B cell (primary cell): ENCODE data around the gene PRPSAP1. TPM values are rescaled to one million over a fixed set of nuclear protein-coding genes. Genes with fewer than 3 reads are reported as not detected.

Source experiments
- ATAC-seq: fragments of 200-7000 bp; cut with Tn5 transposase; one replicate; pipeline ENCODE4 v1.10.0; 2021; ENCODE audit warnings: low read depth, mild to moderate bottlenecking, moderate number of reproducible peaks, moderate library complexity
- CTCF ChIA-PET: fragments of 350-600 bp; sonication (Branson Sonifier 250); formaldehyde crosslinking; loops from one replicate; lab custom pipeline; 2021; ENCODE audit warnings: antibody characterized with exemption, inconsistent platforms; lab: Charles Lee
- POLR2A ChIA-PET: fragments of 350-600 bp; sonication (Branson Sonifier 250); formaldehyde crosslinking; loops from one replicate; lab custom pipeline; 2021; ENCODE audit warnings: antibody characterized with exemption; lab: Charles Lee
- DNase-seq: peaks from one replicate; pipeline ENCODE4 v3.0.0; 2013
- H2AFZ ChIP-seq: 2 replicates; pipeline ENCODE4 v1.6.1; 2012; ENCODE audit warnings: mild to moderate bottlenecking, low read depth, low read length; ENCODE audit not compliant: insufficient read depth, poor library complexity, severe bottlenecking
- H3K27ac ChIP-seq, 2 donors: 1 replicate in 1 of 2; 2 replicates in 1 of 2; pipeline ENCODE4 v1.5.1; 2012 to 2013; ENCODE audit warnings: low read length in 2 of 2, mild to moderate bottlenecking in 2 of 2, moderate library complexity in 1 of 2
- H3K27me3 ChIP-seq, 4 experiments: fragments of 200-600 bp in 1 of 4; sonication (generic) in 1 of 4; replicated peaks in 1 of 4; 1 replicate in 2 of 4; 2 replicates in 2 of 4; pipeline versions ENCODE4 v1.6.1 to v1.7.0; 2013 to 2016; ENCODE audit warnings: low read length in 3 of 4, mild to moderate bottlenecking in 2 of 4, mixed read lengths in 1 of 4, moderate library complexity in 1 of 4; ENCODE audit not compliant: insufficient read depth in 4 of 4, control insufficient read depth in 3 of 4; ENCODE audit errors: control extremely low read depth in 1 of 4
- H3K36me3 ChIP-seq, 2 experiments: replicated peaks in 1 of 2; 1 replicate in 1 of 2; 2 replicates in 1 of 2; pipeline versions ENCODE4 v1.6.1 to v1.7.1; 2013; ENCODE audit warnings: low read length in 1 of 2; ENCODE audit not compliant: insufficient read depth in 2 of 2, control insufficient read depth in 1 of 2; ENCODE audit errors: control extremely low read depth in 1 of 2, extremely low read depth in 1 of 2
- H3K4me1 ChIP-seq, 2 donors: fragments of 200-600 bp in 1 of 2; sonication (generic) in 1 of 2; 1 replicate in 1 of 2; 2 replicates in 1 of 2; pipeline versions ENCODE4 v1.5.1 to v1.6.1; 2013 to 2017; ENCODE audit warnings: low read length in 2 of 2; ENCODE audit not compliant: control insufficient read depth in 2 of 2, insufficient read depth in 2 of 2
- H3K4me2 ChIP-seq: replicated peaks from 2 replicates; pipeline ENCODE3; 2012; ENCODE audit warnings: mild to moderate bottlenecking, low read depth, low read length; ENCODE audit not compliant: poor library complexity, severe bottlenecking
- H3K4me3 ChIP-seq, 5 experiments: fragments of 200-600 bp in 1 of 5; sonication (generic) in 1 of 5; 1 replicate in 3 of 5; 2 replicates in 2 of 5; pipeline versions ENCODE4 v1.5.1 to v1.7.0; 2011 to 2016; ENCODE audit warnings: low read length in 4 of 5, mild to moderate bottlenecking in 4 of 5, low read depth in 2 of 5, control low read depth in 1 of 5, moderate library complexity in 1 of 5; ENCODE audit not compliant: insufficient read depth in 1 of 5; ENCODE audit errors: control extremely low read depth in 1 of 5, extremely low read depth in 1 of 5
- H3K79me2 ChIP-seq: fragments of 200-600 bp; sonication (generic); one replicate; pipeline ENCODE4 v1.6.0; 2016; ENCODE audit warnings: low read length; ENCODE audit not compliant: control insufficient read depth, insufficient read depth
- H3K9ac ChIP-seq: fragments of 200-600 bp; sonication (generic); 2 replicates; pipeline ENCODE4 v1.6.1; 2017; ENCODE audit warnings: mild to moderate bottlenecking, low read length, moderate library complexity
- H3K9me3 ChIP-seq, 3 donors: one replicate each; pipeline versions ENCODE4 v1.6.1 to v1.7.1; 2013; ENCODE audit warnings: low read length in 2 of 3; ENCODE audit not compliant: control insufficient read depth in 2 of 3, insufficient read depth in 1 of 3; ENCODE audit errors: control extremely low read depth in 1 of 3
- H4K20me1 ChIP-seq: 2 replicates; pipeline ENCODE4 v1.6.0; 2012; ENCODE audit warnings: mild to moderate bottlenecking, low read length; ENCODE audit not compliant: insufficient read depth, control insufficient read depth, poor library complexity, severe bottlenecking
- H3K27ac Mint-ChIP-seq: one replicate; pipeline ENCODE4 v1.8.0; 2021; ENCODE audit warnings: mixed read lengths
- H3K27me3 Mint-ChIP-seq: one replicate; pipeline ENCODE4 v1.8.0; 2021; ENCODE audit warnings: mixed read lengths
- H3K4me1 Mint-ChIP-seq: one replicate; pipeline ENCODE4 v1.8.0; 2021; ENCODE audit warnings: mixed read lengths
- H3K4me3 Mint-ChIP-seq: one replicate; pipeline ENCODE4 v1.8.0; 2021; ENCODE audit warnings: mixed read lengths
- H3K9me3 Mint-ChIP-seq: one replicate; pipeline ENCODE4 v1.8.0; 2022; ENCODE audit warnings: mixed read lengths; ENCODE audit not compliant: insufficient read depth
- EZH2 ChIP-seq: IDR thresholded peaks from 2 replicates; pipeline ENCODE4 v1.6.1; 2012; ENCODE audit warnings: borderline replicate concordance, low read depth, mild to moderate bottlenecking, moderate library complexity, low read length; ENCODE audit not compliant: insufficient read depth, poor library complexity, severe bottlenecking
- WGBS: methylation state at CpG from one replicate; pipeline ENCODE4 v1.1.5; 2013; ENCODE audit warnings: missing lambda C conversion rate; ENCODE audit not compliant: insufficient coverage; 5-methylcytosine and 5-hydroxymethylcytosine counted together
- intact Hi-C: fragments of 100-400 bp; cut with micrococcal nuclease; formaldehyde crosslinking; loops from one replicate; pipeline ENCODE4 v1.10.0; 2022
- polyA plus RNA-seq: library from polyadenylated mRNA; depleted of rRNA; stranded (reverse); fragments of >200 nt; gene quantifications from 2 replicates; pipeline ENCODE4 v1.2.3, GENCODE V29; 2012
- total RNA-seq, 2 donors: library from RNA; stranded (reverse); fragments of 120-200 nt in 1 of 2; gene quantifications; 1 replicate in 1 of 2; 2 replicates in 1 of 2; pipeline versions ENCODE4 v1.2.3 to v1.2.4, GENCODE V29; 2013 to 2022
- TF ChIP-seq, protein P1 (sequence below): fragments of 200-600 bp; IDR thresholded peaks from one replicate; pipeline ENCODE4 v1.8.0; 2022; ENCODE audit warnings: antibody characterized with exemption, mild to moderate bottlenecking

The PRPSAP1 gene
- total and polyA plus RNA-seq, 2 donors (not counting 1 experiment from before 2014, with no cell fraction given), result 45.5 to 61.4 TPM

GRCh38 chr17:76382803-76383545, 29.3 kb upstream of the PRPSAP1 start:
- H3K4me1 Mint-ChIP-seq, result peaks cover 17% of the 10 kb centered on the region
- peaks cover 12% of the 10 kb centered on the region for H3K27me3 Mint-ChIP-seq
- H2AFZ ChIP-seq, result peak overlapping the region; percentile 85
- peak overlapping the region; percentile 70 for H3K9ac ChIP-seq
- under 1% methylated on average over 73 of the region's 80 CpGs for whole genome bisulfite sequencing
- H3K27me3 ChIP-seq, result peaks cover 0 to 24% (median 8%) of the 10 kb centered on the region in 4 experiments
- intact Hi-C loops, result no loop called here
- H3K4me3 ChIP-seq, result peak overlapping the region; percentile 40 to 71 (median 58)
- H4K20me1 ChIP-seq, result peaks cover 11% of the 10 kb centered on the region
- H3K27ac Mint-ChIP-seq, result no peak overlapping the region
- no peaks in the 10 kb centered on the region for H3K79me2 ChIP-seq
- no peaks in the 10 kb centered on the region for H3K36me3 ChIP-seq
- no peak overlapping the region for H3K27ac ChIP-seq
- POLR2A ChIA-PET, result interaction anchor here (0.6 to 0.7 kb wide), 2 partner anchors 14 to 365 kb away, joined by 3 read pairs; no protein-coding TSS in a partner anchor
- H3K9me3 Mint-ChIP-seq, result no peaks in the 10 kb centered on the region
- peaks cover 26 to 29% of the 10 kb centered on the region in 2 donors for H3K4me1 ChIP-seq
- H3K4me2 ChIP-seq, result peak overlapping the region; percentile 100
- no peak for TF ChIP-seq EZH2
- TF ChIP-seq, protein P1, sequence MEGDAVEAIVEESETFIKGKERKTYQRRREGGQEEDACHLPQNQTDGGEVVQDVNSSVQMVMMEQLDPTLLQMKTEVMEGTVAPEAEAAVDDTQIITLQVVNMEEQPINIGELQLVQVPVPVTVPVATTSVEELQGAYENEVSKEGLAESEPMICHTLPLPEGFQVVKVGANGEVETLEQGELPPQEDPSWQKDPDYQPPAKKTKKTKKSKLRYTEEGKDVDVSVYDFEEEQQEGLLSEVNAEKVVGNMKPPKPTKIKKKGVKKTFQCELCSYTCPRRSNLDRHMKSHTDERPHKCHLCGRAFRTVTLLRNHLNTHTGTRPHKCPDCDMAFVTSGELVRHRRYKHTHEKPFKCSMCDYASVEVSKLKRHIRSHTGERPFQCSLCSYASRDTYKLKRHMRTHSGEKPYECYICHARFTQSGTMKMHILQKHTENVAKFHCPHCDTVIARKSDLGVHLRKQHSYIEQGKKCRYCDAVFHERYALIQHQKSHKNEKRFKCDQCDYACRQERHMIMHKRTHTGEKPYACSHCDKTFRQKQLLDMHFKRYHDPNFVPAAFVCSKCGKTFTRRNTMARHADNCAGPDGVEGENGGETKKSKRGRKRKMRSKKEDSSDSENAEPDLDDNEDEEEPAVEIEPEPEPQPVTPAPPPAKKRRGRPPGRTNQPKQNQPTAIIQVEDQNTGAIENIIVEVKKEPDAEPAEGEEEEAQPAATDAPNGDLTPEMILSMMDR, result no peak
- H3K4me3 Mint-ChIP-seq, result peak overlapping the region; percentile 85
- H3K9me3 ChIP-seq, result no peaks in the 10 kb centered on the region
- CTCF ChIA-PET, result interaction anchor here (3.9 to 10.1 kb wide), 3 partner anchors 15 to 30 kb away, joined by 18 to 94 read pairs (median 32); partner anchors contain the start of gene PRPSAP1
- ATAC-seq (peak; percentile 32), DNase-seq (no peak)

DNA sequence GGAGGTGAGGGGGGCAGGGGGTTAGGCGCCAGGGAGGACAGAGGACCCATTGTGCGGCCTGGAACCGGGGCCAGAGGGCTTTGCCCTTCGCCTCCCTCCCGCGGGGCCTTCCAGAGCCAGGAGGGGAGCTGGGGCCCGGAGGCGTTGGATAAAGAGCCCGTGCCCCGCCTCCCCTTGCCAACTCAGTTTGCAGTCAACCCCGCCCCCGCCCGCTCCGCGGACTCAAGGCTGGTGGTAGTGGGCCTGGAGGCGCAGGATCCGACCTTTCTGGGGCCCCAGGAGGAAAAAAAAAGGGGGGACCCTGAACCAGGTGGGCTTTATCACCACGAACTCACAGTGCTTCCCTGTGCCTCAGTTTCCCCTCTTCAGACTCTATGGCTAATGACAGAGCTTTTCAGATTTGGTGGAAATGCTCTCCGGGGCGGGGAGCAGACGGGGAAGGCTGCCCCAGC, 28.7 kb upstream of the PRPSAP1 start:
- no peaks in the 10 kb centered on the region for H3K79me2 ChIP-seq
- CTCF ChIA-PET, result interaction anchor here (0.6 to 10.1 kb wide), 4 partner anchors 15 to 256 kb away, joined by 3 to 94 read pairs (median 12); no protein-coding TSS in a partner anchor
- peak overlapping the region; percentile 100 for H3K4me2 ChIP-seq

More for the DNA sequence above, 28.7 kb upstream of the PRPSAP1 start:
- peak overlapping the region; percentile 70 for H3K9ac ChIP-seq
- H4K20me1 ChIP-seq, result peaks cover 11% of the 10 kb centered on the region
- Mint-ChIP-seq H3K27me3 (peaks cover 15% of the 10 kb centered on the region), H3K9me3 (no peaks in the 10 kb centered on the region), H3K4me1 (peaks cover 17% of the 10 kb centered on the region), H3K27ac (no peak overlapping the region), H3K4me3 (peak overlapping the region; percentile 85)
- POLR2A ChIA-PET, result no interaction called here
- H3K9me3 ChIP-seq, result no peaks in the 10 kb centered on the region
- H3K27ac ChIP-seq, result no peak overlapping the region
- H3K27me3 ChIP-seq, result peaks cover 0 to 24% (median 8%) of the 10 kb centered on the region in 4 experiments
- ATAC-seq, result no peak
- H2AFZ ChIP-seq, result peak overlapping the region; percentile 85
- peak overlapping the region in 3 of 5 experiments; percentile 58 to 71 (median 62) for H3K4me3 ChIP-seq
- WGBS, result 22% methylated on average over 20 of the region's 21 CpGs
- H3K4me1 ChIP-seq, result peaks cover 26 to 29% of the 10 kb centered on the region in 2 donors
- no peak for DNase-seq
- intact Hi-C loops, result no loop called here
- H3K36me3 ChIP-seq, result no peaks in the 10 kb centered on the region
- TF ChIP-seq EZH2, result no peak
- TF ChIP-seq, protein P1, result no peak
